Measurements from ENCODE around the gene OGDHL. TPM values are rescaled to one million over a fixed set of nuclear protein-coding genes. Genes with fewer than 3 reads are reported as not detected.

Gene OGDHL
- total and polyA plus RNA-seq, 2 of the 13 experiments (the other 11 are each of a cell fraction or from before 2014, with no cell fraction given), result 3.0 to 9.8 TPM

DNA sequence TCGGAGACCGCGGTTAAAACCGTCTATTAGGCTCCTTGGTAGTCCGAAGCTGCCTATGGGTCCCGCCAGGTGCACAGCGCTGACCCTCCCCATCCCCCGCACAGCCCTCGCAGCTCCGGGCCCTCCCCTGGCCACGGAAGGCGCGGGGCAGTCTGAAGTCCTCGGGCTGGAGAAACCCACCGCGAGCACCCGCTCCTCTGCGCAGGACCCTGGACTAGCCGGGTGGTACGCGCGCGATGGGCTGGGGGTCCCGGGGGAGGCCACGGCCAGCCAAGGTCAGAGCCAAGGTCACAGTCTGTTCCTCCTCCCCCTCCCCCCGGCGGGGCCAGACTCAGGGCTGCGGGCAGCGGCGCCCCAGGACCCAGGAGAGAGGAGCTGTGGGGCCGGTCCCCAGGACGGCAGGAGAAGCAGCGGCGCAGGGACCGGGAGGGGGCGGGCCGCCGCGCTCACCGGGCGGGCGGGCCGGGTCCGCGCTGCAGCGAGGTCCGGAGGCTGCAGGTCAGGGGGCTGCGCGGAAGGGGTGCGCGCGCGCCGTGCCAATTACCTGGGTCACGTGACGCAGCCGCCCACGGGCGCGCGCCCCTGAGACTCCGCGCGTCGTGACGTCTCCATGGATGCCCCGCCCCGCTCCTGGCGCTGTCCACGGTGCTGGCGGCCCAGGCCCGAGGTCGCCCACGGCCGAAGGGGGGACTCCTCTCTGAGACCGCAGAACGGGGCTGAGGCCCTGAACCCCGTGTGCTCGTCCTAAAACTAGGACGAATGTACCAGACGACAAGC, at the start of gene OGDHL (continued):
- TF ChIP-seq, protein P1, sequence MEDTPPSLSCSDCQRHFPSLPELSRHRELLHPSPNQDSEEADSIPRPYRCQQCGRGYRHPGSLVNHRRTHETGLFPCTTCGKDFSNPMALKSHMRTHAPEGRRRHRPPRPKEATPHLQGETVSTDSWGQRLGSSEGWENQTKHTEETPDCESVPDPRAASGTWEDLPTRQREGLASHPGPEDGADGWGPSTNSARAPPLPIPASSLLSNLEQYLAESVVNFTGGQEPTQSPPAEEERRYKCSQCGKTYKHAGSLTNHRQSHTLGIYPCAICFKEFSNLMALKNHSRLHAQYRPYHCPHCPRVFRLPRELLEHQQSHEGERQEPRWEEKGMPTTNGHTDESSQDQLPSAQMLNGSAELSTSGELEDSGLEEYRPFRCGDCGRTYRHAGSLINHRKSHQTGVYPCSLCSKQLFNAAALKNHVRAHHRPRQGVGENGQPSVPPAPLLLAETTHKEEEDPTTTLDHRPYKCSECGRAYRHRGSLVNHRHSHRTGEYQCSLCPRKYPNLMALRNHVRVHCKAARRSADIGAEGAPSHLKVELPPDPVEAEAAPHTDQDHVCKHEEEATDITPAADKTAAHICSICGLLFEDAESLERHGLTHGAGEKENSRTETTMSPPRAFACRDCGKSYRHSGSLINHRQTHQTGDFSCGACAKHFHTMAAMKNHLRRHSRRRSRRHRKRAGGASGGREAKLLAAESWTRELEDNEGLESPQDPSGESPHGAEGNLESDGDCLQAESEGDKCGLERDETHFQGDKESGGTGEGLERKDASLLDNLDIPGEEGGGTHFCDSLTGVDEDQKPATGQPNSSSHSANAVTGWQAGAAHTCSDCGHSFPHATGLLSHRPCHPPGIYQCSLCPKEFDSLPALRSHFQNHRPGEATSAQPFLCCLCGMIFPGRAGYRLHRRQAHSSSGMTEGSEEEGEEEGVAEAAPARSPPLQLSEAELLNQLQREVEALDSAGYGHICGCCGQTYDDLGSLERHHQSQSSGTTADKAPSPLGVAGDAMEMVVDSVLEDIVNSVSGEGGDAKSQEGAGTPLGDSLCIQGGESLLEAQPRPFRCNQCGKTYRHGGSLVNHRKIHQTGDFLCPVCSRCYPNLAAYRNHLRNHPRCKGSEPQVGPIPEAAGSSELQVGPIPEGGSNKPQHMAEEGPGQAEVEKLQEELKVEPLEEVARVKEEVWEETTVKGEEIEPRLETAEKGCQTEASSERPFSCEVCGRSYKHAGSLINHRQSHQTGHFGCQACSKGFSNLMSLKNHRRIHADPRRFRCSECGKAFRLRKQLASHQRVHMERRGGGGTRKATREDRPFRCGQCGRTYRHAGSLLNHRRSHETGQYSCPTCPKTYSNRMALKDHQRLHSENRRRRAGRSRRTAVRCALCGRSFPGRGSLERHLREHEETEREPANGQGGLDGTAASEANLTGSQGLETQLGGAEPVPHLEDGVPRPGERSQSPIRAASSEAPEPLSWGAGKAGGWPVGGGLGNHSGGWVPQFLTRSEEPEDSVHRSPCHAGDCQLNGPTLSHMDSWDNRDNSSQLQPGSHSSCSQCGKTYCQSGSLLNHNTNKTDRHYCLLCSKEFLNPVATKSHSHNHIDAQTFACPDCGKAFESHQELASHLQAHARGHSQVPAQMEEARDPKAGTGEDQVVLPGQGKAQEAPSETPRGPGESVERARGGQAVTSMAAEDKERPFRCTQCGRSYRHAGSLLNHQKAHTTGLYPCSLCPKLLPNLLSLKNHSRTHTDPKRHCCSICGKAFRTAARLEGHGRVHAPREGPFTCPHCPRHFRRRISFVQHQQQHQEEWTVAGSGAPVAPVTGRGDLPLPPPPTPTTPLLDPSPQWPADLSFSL (CRISPR knock-in tag; IDR thresholded peaks at IDR 0.05), result peak; percentile 44; the same call in 1 of the 2 replicates
- TF ChIP-seq FOXC1 (CRISPR knock-in tag; IDR thresholded peaks at IDR 0.05; ENCODE audit: borderline replicate concordance) (peak; percentile 80; the same call in 1 of the 2 replicates), RFXAP (CRISPR knock-in tag; IDR thresholded peaks at IDR 0.05; ENCODE audit: borderline replicate concordance) (peak; percentile 86; the same call in 1 of the 2 replicates), HCFC1 (IDR thresholded peaks at IDR 0.05; ENCODE audit: low read depth, low read length) (no peak), HIC2 (CRISPR knock-in tag; IDR thresholded peaks at IDR 0.05; ENCODE audit: low read depth) (0 out of 2 replicates have a peak, but pooled peaks have one; percentile 25)
- TF ChIP-seq, protein P2, sequence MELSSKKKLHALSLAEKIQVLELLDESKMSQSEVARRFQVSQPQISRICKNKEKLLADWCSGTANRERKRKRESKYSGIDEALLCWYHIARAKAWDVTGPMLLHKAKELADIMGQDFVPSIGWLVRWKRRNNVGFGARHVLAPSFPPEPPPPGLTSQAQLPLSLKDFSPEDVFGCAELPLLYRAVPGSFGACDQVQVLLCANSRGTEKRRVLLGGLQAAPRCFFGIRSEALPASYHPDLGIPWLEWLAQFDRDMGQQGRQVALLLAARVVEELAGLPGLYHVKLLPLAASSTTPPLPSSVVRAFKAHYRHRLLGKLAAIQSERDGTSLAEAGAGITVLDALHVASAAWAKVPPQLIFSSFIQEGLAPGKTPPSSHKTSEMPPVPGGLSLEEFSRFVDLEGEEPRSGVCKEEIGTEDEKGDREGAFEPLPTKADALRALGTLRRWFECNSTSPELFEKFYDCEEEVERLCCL (CRISPR knock-in tag; IDR thresholded peaks at IDR 0.05; ENCODE audit: borderline replicate concordance), result peak; percentile 90; the same call in 1 of the 2 replicates
- TF ChIP-seq, protein P3, sequence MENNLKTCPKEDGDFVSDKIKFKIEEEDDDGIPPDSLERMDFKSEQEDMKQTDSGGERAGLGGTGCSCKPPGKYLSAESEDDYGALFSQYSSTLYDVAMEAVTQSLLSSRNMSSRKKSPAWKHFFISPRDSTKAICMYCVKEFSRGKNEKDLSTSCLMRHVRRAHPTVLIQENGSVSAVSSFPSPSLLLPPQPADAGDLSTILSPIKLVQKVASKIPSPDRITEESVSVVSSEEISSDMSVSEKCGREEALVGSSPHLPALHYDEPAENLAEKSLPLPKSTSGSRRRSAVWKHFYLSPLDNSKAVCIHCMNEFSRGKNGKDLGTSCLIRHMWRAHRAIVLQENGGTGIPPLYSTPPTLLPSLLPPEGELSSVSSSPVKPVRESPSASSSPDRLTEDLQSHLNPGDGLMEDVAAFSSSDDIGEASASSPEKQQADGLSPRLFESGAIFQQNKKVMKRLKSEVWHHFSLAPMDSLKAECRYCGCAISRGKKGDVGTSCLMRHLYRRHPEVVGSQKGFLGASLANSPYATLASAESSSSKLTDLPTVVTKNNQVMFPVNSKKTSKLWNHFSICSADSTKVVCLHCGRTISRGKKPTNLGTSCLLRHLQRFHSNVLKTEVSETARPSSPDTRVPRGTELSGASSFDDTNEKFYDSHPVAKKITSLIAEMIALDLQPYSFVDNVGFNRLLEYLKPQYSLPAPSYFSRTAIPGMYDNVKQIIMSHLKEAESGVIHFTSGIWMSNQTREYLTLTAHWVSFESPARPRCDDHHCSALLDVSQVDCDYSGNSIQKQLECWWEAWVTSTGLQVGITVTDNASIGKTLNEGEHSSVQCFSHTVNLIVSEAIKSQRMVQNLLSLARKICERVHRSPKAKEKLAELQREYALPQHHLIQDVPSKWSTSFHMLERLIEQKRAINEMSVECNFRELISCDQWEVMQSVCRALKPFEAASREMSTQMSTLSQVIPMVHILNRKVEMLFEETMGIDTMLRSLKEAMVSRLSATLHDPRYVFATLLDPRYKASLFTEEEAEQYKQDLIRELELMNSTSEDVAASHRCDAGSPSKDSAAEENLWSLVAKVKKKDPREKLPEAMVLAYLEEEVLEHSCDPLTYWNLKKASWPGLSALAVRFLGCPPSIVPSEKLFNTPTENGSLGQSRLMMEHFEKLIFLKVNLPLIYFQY (CRISPR knock-in tag; IDR thresholded peaks at IDR 0.05; ENCODE audit: borderline replicate concordance), result peak; percentile 83; the same call in 1 of the 2 replicates
